Loucy (cell line): ENCODE measurements around the gene HUS1.

Source experiments
- CTCF ChIP-seq: fragments of 200-600 bp; sonication (generic); conservative IDR thresholded peaks from 2 replicates; pipeline ENCODE4 v1.5.1; 2014; ENCODE audit warnings: mild to moderate bottlenecking, antibody characterized with exemption, low read length
- EZH2phosphoT487 ChIP-seq: fragments of 200-600 bp; IDR thresholded peaks from 2 replicates; pipeline ENCODE4 v1.6.1; 2018; ENCODE audit warnings: antibody characterized with exemption, mild to moderate bottlenecking, moderate library complexity, borderline replicate concordance

GRCh38 chr7:47944536-47945260 lies 34.7 kb downstream of the HUS1 start:
- TF ChIP-seq EZH2phosphoT487 (no peak), CTCF (no peak)
